HTERT RPE-1 (cell line): ENCODE results near the gene TSPAN7.

Experiments used
- in situ Hi-C: fragments of 300-500 bp; cut with MboI; formaldehyde crosslinking; loops from 4 replicates; pipeline ENCODE4 v1.14.3; 2020; ENCODE audit warnings: low sequenced_read_pairs

The TSPAN7 gene

GRCh38 chrX:38594434-38594833, 33.1 kb downstream of the TSPAN7 start:
- in situ Hi-C loops: no loop called here

GRCh38 chrX:38595801-38596200, 34.5 kb downstream of the TSPAN7 start:
- in situ Hi-C loops: no loop called here

GRCh38 chrX:38596939-38597338, 35.6 kb downstream of the TSPAN7 start:
- in situ Hi-C loops: no loop called here

- in situ Hi-C loops: no loop called here
These were observed 38.7 kb downstream of the TSPAN7 start for GRCh38 chrX:38599796-38600755.

- in situ Hi-C loops: no loop called here
These were observed 40.5 kb downstream of the TSPAN7 start for GRCh38 chrX:38601866-38602265.

- in situ Hi-C loops: no loop called here
These were observed 45.5 kb downstream of the TSPAN7 start for GRCh38 chrX:38606821-38607220.

GRCh38 chrX:38607976-38608375, 46.6 kb downstream of the TSPAN7 start:
- in situ Hi-C loops: no loop called here

- in situ Hi-C loops: no loop called here
These were observed 49.5 kb downstream of the TSPAN7 start for GRCh38 chrX:38610849-38611248.

GRCh38 chrX:38612281-38612680, 50.9 kb downstream of the TSPAN7 start:
- in situ Hi-C loops: no loop called here

GRCh38 chrX:38614485-38614884, 53.1 kb downstream of the TSPAN7 start:
- in situ Hi-C loops: no loop called here

GRCh38 chrX:38616904-38617303, 55.6 kb downstream of the TSPAN7 start:
- in situ Hi-C loops: no loop called here

GRCh38 chrX:38618180-38618579, 56.8 kb downstream of the TSPAN7 start:
- in situ Hi-C loops: no loop called here

- in situ Hi-C loops: no loop called here
These were observed 59.3 kb downstream of the TSPAN7 start for GRCh38 chrX:38620623-38621022.

- in situ Hi-C loops: no loop called here
These were observed 65.0 kb downstream of the TSPAN7 start for GRCh38 chrX:38626296-38626695.

GRCh38 chrX:38627683-38628082, 66.3 kb downstream of the TSPAN7 start:
- in situ Hi-C loops: no loop called here

GRCh38 chrX:38628587-38628986, 67.2 kb downstream of the TSPAN7 start:
- in situ Hi-C loops: no loop called here

- in situ Hi-C loops: no loop called here
These were observed 71.2 kb downstream of the TSPAN7 start for GRCh38 chrX:38632516-38632915.

- in situ Hi-C loops: no loop called here
These were observed 73.3 kb downstream of the TSPAN7 start for GRCh38 chrX:38634665-38635064.

- in situ Hi-C loops: no loop called here
These were observed 75.8 kb downstream of the TSPAN7 start for GRCh38 chrX:38636949-38637819.

GRCh38 chrX:38638952-38639529, 77.7 kb downstream of the TSPAN7 start:
- in situ Hi-C loops: no loop called here

- in situ Hi-C loops: no loop called here
These were observed 78.4 kb downstream of the TSPAN7 start for GRCh38 chrX:38639730-38640129.
